A549 (cell line): ENCODE results near the gene CCSER1. TPM values are rescaled to one million over a fixed set of nuclear protein-coding genes. Genes with fewer than 3 reads are reported as not detected.

ENCODE experiments used
- ATAC-seq, 2 experiments: fragments of 200-7000 bp in 1 of 2; fragments of >200 bp in 1 of 2; cut with Nextera tagmentation in 1 of 2; cut with Tn5 transposase in 1 of 2; 3 replicates each; pipeline versions ENCODE4 v1.8.0 to v1.9.1; 2018 to 2020; ENCODE audit warnings: mild to moderate bottlenecking in 1 of 2, moderate library complexity in 1 of 2
- CTCF ChIA-PET: fragments of 300-600 bp; sonication (Branson Sonifier 250); formaldehyde crosslinking; extraction: SDS; loops from one replicate; lab custom pipeline; 2021; ENCODE audit warnings: antibody characterized with exemption, inconsistent platforms; lab: Yijun Ruan, JAX
- POLR2A ChIA-PET: fragments of 350-600 bp; formaldehyde crosslinking; extraction: SDS; loops from one replicate; lab custom pipeline; 2021; ENCODE audit warnings: antibody characterized with exemption, inconsistent platforms; lab: Yijun Ruan, JAX
- DNase-seq, 2 experiments: peaks; one replicate each; pipeline versions ENCODE4 v3.0.0 to v3.0.0-alpha.2; 2011 to 2016; ENCODE audit warnings: low read depth in 1 of 2, low spot score in 1 of 2
- FAIRE-seq: peaks from 2 replicates; lab custom pipeline; 2011; peaks lifted over from hg19 to GRCh38; lab: Jason Lieb, UNC
- H3K27ac ChIP-seq, 2 experiments: fragments of >200 bp; sonication (Bioruptor Twin); formaldehyde crosslinking; 3 replicates each; pipeline ENCODE4 v1.5.1; 2016 to 2017
- H3K4me1 ChIP-seq: fragments of >200 bp; sonication (Bioruptor Twin); formaldehyde crosslinking; 3 replicates; pipeline ENCODE4 v1.6.1; 2016
- H3K4me2 ChIP-seq: fragments of >200 bp; sonication (Bioruptor Twin); formaldehyde crosslinking; 3 replicates; pipeline ENCODE4 v1.6.1; 2016
- H3K4me3 ChIP-seq: fragments of >200 bp; sonication (Bioruptor Twin); formaldehyde crosslinking; 3 replicates; pipeline ENCODE4 v1.5.1; 2016
- H3K9me3 ChIP-seq: fragments of >200 bp; sonication (Bioruptor Twin); formaldehyde crosslinking; 3 replicates; pipeline ENCODE4 v1.6.1; 2016
- BHLHE40 ChIP-seq: IDR thresholded peaks from 2 replicates; pipeline ENCODE4 v1.6.1; 2012; ENCODE audit warnings: low read depth, low read length, inconsistent platforms
- CBX8 ChIP-seq: fragments of 200-600 bp; sonication (generic); IDR thresholded peaks from 2 replicates; pipeline ENCODE4 v1.6.1; 2016
- CHD2 ChIP-seq: fragments of 150-350 bp; IDR thresholded peaks from 2 replicates; pipeline ENCODE4 v1.6.1; 2014; ENCODE audit warnings: low read length; ENCODE audit not compliant: partially characterized antibody
- CHD4 ChIP-seq: fragments of 200-600 bp; sonication (generic); IDR thresholded peaks from 2 replicates; pipeline ENCODE4 v1.6.1; 2016; ENCODE audit warnings: antibody characterized with exemption, mild to moderate bottlenecking, borderline replicate concordance
- ELK1 ChIP-seq: fragments of 150-350 bp; IDR thresholded peaks from 2 replicates; pipeline ENCODE4 v1.6.1; 2014; ENCODE audit warnings: low read depth, mild to moderate bottlenecking, low read length
- GATA3 ChIP-seq: IDR thresholded peaks from 2 replicates; pipeline ENCODE4 v1.6.1; 2012; ENCODE audit warnings: borderline replicate concordance
- HDAC2 ChIP-seq: fragments of 200-600 bp; sonication (generic); IDR thresholded peaks from 2 replicates; pipeline ENCODE4 v1.6.1; 2016
- HEYL ChIP-seq: fragments of 250-450 bp; sonication (Bioruptor Pico); IDR thresholded peaks from 2 replicates; pipeline ENCODE4 v1.8.0; 2021; ENCODE audit warnings: mild to moderate bottlenecking, moderate library complexity
- HOXB13 ChIP-seq: fragments of 250-450 bp; sonication (Bioruptor Pico); IDR thresholded peaks from 2 replicates; pipeline ENCODE4 v1.5.0; 2020; ENCODE audit warnings: low read depth, mild to moderate bottlenecking, moderate library complexity
- KDM5A ChIP-seq: fragments of 200-600 bp; sonication (generic); IDR thresholded peaks from 2 replicates; pipeline ENCODE4 v1.6.1; 2016; ENCODE audit warnings: antibody characterized with exemption, mild to moderate bottlenecking
- MAFK ChIP-seq: fragments of 450-650 bp; IDR thresholded peaks from 2 replicates; pipeline ENCODE4 v1.6.1; 2014; ENCODE audit not compliant: partially characterized antibody
- NR3C1 ChIP-seq: fragments of >200 bp; sonication (Bioruptor Twin); formaldehyde crosslinking; IDR thresholded peaks from 3 replicates; pipeline ENCODE4 v1.6.1; 2017
- PHF8 ChIP-seq: fragments of 200-600 bp; sonication (generic); IDR thresholded peaks from 2 replicates; pipeline ENCODE4 v1.6.1; 2016; ENCODE audit warnings: low read depth, mild to moderate bottlenecking, antibody characterized with exemption, moderate library complexity, borderline replicate concordance
- POLR2A ChIP-seq: IDR thresholded peaks from 2 replicates; pipeline ENCODE4 v1.6.1; 2012; ENCODE audit warnings: mild to moderate bottlenecking, low read length
- RCOR1 ChIP-seq: fragments of 150-350 bp; IDR thresholded peaks from 2 replicates; pipeline ENCODE4 v1.6.1; 2014; ENCODE audit warnings: antibody characterized with exemption, low read length, low read depth
- SREBF2 ChIP-seq: fragments of 450-650 bp; IDR thresholded peaks from 2 replicates; pipeline ENCODE4 v1.6.1; 2014; ENCODE audit warnings: mild to moderate bottlenecking, moderate library complexity
- USF2 ChIP-seq: fragments of 450-650 bp; IDR thresholded peaks from 2 replicates; pipeline ENCODE4 v1.6.1; 2014; ENCODE audit warnings: antibody characterized with exemption
- WGBS: methylation state at CpG from one replicate; pipeline ENCODE4 v1.1.6; 2017; ENCODE audit errors: missing lambda C conversion rate; 5-methylcytosine and 5-hydroxymethylcytosine counted together
- polyA plus RNA-seq, 4 experiments: library from polyadenylated mRNA; depleted of rRNA in 3 of 4; stranded (reverse); fragments of >200 nt; fragmentation: RNase III in 1 of 4; extraction: RNeasy Plus Mini Kit Qiagen cat#74134 plus additional on column Dnase treatment in 1 of 4; gene quantifications; 2 replicates in 3 of 4; 3 replicates in 1 of 4; pipeline ENCODE4 v1.2.3, GENCODE V29; 2011 to 2017
- TF ChIP-seq, protein P1 (sequence below): IDR thresholded peaks from 2 replicates; pipeline ENCODE4 v1.6.1; 2012
- TF ChIP-seq, protein P2 (sequence below): fragments of 250-450 bp; sonication (Bioruptor Pico); IDR thresholded peaks from 2 replicates; pipeline ENCODE4 v1.5.0; 2020; ENCODE audit warnings: low read depth, mild to moderate bottlenecking, moderate library complexity

CCSER1 gene
- polyA plus RNA-seq, 2 of the 4 experiments (the other 2 are of a cell fraction): 0.06 TPM; not detected in 1

DNA sequence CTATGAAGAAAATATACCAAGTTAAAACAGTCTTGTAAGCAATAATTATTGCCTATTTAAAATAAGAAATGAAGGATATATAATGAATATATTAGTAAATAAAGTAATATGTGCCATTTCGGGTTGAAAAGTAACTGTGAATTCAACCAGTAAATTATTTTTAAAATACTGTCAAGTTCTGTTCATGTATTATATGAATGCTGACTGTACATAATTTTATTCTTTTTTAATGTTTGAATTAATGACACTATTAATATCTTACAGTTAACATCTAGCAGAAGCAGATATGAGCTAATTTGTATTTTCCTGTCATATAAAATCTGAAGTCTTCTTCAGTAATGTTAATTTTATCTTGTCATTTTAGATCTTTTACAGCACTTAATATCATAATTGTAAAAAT, 632.9 kb downstream of the CCSER1 start:
- WGBS: 27% methylated on average over 1 of the region's 1 CpG
- POLR2A ChIA-PET: no interaction called here
- no peak for ATAC-seq
- no peak for FAIRE-seq
- H3K4me3 ChIP-seq: no peak overlapping the region
- H3K27ac ChIP-seq: no peak overlapping the region
- H3K9me3 ChIP-seq: no peaks in the 10 kb centered on the region
- no peak for DNase-seq
- H3K4me1 ChIP-seq: no peaks in the 10 kb centered on the region
- CTCF ChIA-PET: no interaction called here
- no peak for TF ChIP-seq NR3C1
- TF ChIP-seq SREBF2: no peak
- TF ChIP-seq KDM5A: no peak
- no peak for TF ChIP-seq RCOR1
- TF ChIP-seq BHLHE40: no peak
- TF ChIP-seq PHF8: no peak
- TF ChIP-seq, protein P1, sequence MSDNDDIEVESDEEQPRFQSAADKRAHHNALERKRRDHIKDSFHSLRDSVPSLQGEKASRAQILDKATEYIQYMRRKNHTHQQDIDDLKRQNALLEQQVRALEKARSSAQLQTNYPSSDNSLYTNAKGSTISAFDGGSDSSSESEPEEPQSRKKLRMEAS: no peak
- no peak for TF ChIP-seq USF2
- TF ChIP-seq POLR2A: no peak
- no peak overlapping the region for H3K4me2 ChIP-seq

DNA sequence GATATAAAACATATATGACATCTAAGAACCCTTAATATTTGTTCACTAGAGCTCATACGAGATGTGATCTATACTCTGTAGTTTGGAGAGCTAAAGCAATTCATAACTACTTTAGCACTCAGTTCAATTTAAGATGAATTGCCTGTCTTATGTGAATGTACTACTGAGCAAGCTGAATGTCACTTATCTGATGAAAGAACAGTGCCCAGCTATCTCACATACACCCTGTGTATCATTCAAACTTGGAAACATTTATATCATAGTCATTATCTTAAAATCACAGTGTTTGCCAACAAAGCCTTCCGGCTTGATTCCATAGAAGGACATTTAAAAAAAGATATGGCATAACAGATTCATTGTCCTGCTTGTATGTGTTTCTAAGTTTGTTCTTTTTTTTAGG, 639.6 kb downstream of the CCSER1 start:
- H3K27ac ChIP-seq: no peak overlapping the region
- no peak for ATAC-seq
- WGBS: 73% methylated on average over 2 of the region's 2 CpGs
- no peaks in the 10 kb centered on the region for H3K9me3 ChIP-seq
- H3K4me1 ChIP-seq: no peaks in the 10 kb centered on the region
- ChIA-PET POLR2A (no interaction called here), CTCF (no interaction called here)
- no peak overlapping the region for H3K4me2 ChIP-seq
- no peak for FAIRE-seq
- H3K4me3 ChIP-seq: no peak overlapping the region
- no peak for DNase-seq
- no peak for TF ChIP-seq BHLHE40

DNA sequence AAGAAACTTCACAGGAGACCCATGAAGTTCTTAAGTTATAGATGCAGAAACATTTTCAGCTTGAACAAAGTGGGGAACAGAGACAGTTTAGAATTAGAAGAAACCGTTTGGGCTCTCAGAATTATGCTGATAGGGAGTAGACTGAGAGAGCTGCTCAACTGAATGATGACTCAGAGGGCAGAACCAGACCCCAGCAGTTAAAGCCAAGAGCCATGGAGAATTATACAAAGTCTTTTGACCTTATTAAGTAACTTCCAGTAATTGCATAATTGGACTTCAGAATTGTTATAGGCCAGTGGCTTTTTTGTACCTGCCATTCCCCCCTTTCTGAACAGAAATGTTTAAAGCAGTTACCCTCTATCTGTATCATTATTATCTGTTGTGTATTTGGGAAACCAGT, 642.1 kb downstream of the CCSER1 start:
- FAIRE-seq: no peak

GRCh38 chr4:90780193-90780592, 653.0 kb downstream of the CCSER1 start:
- FAIRE-seq (no peak), ATAC-seq (no peak), DNase-seq (no peak)
- Histone ChIP-seq H3K4me3 (no peak overlapping the region), H3K4me2 (no peak overlapping the region), H3K27ac (no peak overlapping the region), H3K9me3 (no peaks in the 10 kb centered on the region), H3K4me1 (no peaks in the 10 kb centered on the region)
- TF ChIP-seq CHD4 (no peak), MAFK (peak; percentile 53)
- 76% methylated on average over 1 of the region's 1 CpG for WGBS
- ChIA-PET CTCF (no interaction called here), POLR2A (no interaction called here)

More for the DNA sequence above, 642.1 kb downstream of the CCSER1 start:
- no peak for ATAC-seq
- Histone ChIP-seq H3K4me3 (no peak overlapping the region), H3K4me1 (no peaks in the 10 kb centered on the region), H3K9me3 (no peaks in the 10 kb centered on the region), H3K27ac (no peak overlapping the region), H3K4me2 (no peak overlapping the region)
- WGBS: 7% methylated on average over 1 of the region's 1 CpG
- no peak for TF ChIP-seq KDM5A
- TF ChIP-seq RCOR1: no peak
- no peak for TF ChIP-seq HDAC2
- TF ChIP-seq, protein P2, sequence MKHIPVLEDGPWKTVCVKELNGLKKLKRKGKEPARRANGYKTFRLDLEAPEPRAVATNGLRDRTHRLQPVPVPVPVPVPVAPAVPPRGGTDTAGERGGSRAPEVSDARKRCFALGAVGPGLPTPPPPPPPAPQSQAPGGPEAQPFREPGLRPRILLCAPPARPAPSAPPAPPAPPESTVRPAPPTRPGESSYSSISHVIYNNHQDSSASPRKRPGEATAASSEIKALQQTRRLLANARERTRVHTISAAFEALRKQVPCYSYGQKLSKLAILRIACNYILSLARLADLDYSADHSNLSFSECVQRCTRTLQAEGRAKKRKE (CRISPR knock-in tag): no peak
- TF ChIP-seq CBX8: no peak
- no peak for TF ChIP-seq ELK1
- TF ChIP-seq HEYL (CRISPR knock-in tag): no peak
- TF ChIP-seq CHD2: no peak
- no peak for TF ChIP-seq GATA3
- TF ChIP-seq HOXB13: no peak
- ChIA-PET CTCF (no interaction called here), POLR2A (no interaction called here)
- no peak for DNase-seq
